Measurements from ENCODE around the gene ENGASE.

ENGASE gene

DNA sequence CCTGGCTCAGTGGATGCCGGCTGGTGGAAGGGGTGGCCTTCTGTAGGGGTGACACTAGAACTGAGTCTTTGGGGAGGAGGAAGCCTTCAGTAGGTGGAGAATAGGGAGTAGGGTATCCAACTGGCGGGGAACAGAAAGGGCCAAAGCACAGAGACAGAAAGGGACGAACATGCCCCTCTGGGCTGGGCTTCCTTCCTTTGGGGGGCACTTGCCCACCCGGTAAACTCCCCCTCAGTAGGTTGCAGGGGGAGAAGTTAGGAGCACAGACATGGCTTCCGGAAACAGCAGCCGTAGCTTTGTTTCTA is 774 bp downstream of the ENGASE start:
- peak; percentile 12 for DNase-seq (ENCODE audit: low read depth)
- H3K4me3 ChIP-seq (ENCODE audit: low read length), result peak overlapping the region; percentile 57
- TF ChIP-seq, protein P1, sequence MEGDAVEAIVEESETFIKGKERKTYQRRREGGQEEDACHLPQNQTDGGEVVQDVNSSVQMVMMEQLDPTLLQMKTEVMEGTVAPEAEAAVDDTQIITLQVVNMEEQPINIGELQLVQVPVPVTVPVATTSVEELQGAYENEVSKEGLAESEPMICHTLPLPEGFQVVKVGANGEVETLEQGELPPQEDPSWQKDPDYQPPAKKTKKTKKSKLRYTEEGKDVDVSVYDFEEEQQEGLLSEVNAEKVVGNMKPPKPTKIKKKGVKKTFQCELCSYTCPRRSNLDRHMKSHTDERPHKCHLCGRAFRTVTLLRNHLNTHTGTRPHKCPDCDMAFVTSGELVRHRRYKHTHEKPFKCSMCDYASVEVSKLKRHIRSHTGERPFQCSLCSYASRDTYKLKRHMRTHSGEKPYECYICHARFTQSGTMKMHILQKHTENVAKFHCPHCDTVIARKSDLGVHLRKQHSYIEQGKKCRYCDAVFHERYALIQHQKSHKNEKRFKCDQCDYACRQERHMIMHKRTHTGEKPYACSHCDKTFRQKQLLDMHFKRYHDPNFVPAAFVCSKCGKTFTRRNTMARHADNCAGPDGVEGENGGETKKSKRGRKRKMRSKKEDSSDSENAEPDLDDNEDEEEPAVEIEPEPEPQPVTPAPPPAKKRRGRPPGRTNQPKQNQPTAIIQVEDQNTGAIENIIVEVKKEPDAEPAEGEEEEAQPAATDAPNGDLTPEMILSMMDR (IDR thresholded peaks at IDR 0.05; ENCODE audit: insufficient read depth, low read depth, low read length, missing control alignments), result no peak

- no peak for DNase-seq (ENCODE audit: low read depth)
- TF ChIP-seq, protein P1 (IDR thresholded peaks at IDR 0.05; ENCODE audit: insufficient read depth, low read depth, low read length, missing control alignments), result no peak
- peak overlapping the region; percentile 57 for H3K4me3 ChIP-seq (ENCODE audit: low read length)
These were observed 1.3 kb downstream of the ENGASE start for GRCh38 chr17:79075861-79076406.

- DNase-seq (ENCODE audit: low read depth), result no peak
- no peak overlapping the region for H3K4me3 ChIP-seq (ENCODE audit: low read length)
- TF ChIP-seq, protein P1 (IDR thresholded peaks at IDR 0.05; ENCODE audit: insufficient read depth, low read depth, low read length, missing control alignments), result no peak
These were observed 3.0 kb downstream of the ENGASE start for GRCh38 chr17:79077587-79077986.

DNA sequence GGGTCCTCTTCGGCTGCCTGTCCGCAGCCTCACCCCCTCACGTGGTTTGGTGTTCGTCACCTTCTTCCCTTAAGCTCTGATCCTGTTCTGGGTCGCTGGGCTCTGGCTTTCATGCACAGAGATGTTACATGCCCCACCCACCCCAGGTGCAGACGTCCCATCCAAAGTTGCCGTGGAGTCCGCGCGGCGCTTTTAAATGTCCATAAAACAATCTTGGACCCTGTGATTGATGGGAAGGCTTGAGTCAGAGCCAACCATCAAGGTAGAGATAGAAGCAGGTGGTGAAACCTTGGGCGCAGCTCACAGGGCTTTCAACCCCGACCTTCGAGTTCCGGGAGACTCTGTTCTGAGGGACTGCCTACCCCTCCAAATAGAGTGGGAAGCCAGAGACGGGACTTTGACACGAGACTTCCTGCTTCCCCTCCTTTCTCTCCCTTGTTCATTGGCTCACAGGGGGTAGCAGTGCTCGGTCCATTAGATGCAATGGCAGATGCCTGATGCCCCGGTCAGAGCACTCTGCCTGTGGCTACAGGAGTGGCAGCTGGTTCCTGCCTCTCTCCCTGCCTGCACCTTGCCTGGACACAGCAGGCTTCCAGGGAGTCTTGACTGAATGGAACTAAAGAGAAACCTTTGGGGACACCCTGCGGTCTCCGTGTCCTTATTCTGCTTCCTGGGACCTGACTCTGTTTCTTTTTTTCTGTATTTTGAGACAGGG is 4.0 kb downstream of the ENGASE start:
- no peak for DNase-seq (ENCODE audit: low read depth)
- no peak overlapping the region for H3K4me3 ChIP-seq (ENCODE audit: low read length)
- TF ChIP-seq, protein P1 (IDR thresholded peaks at IDR 0.05; ENCODE audit: insufficient read depth, low read depth, low read length, missing control alignments), result no peak

GRCh38 chr17:79079421-79080200 is 5.0 kb downstream of the ENGASE start:
- TF ChIP-seq, protein P1 (IDR thresholded peaks at IDR 0.05; ENCODE audit: insufficient read depth, low read depth, low read length, missing control alignments), result no peak
- no peak for DNase-seq (ENCODE audit: low read depth)
- H3K4me3 ChIP-seq (ENCODE audit: low read length), result no peak overlapping the region

- TF ChIP-seq, protein P1 (IDR thresholded peaks at IDR 0.05; ENCODE audit: insufficient read depth, low read depth, low read length, missing control alignments), result no peak
- no peak overlapping the region for H3K4me3 ChIP-seq (ENCODE audit: low read length)
These were observed 5.7 kb downstream of the ENGASE start for GRCh38 chr17:79080349-79080748.

More at GRCh38 chr17:79080349-79080748, 5.7 kb downstream of the ENGASE start:
- DNase-seq (ENCODE audit: low read depth), result no peak

All from epithelial cell of esophagus (primary cell).